HepG2 (cell line): ENCODE results near the gene TPO.

ENCODE experiments used
- NR2F6 ChIP-seq, 2 experiments: IDR thresholded peaks; 2 replicates each; pipeline ENCODE4 v1.6.1; 2016; ENCODE audit warnings: antibody characterized with exemption in 1 of 2, mild to moderate bottlenecking in 1 of 2
- PHF8 ChIP-seq: sonication (generic); formaldehyde crosslinking; IDR thresholded peaks from 2 replicates; pipeline ENCODE4 v1.5.0; 2020; ENCODE audit warnings: missing genetic modification reagents
- POLR2A ChIP-seq, 2 experiments: IDR thresholded peaks; 2 replicates each; pipeline ENCODE4 v1.6.1; 2011; ENCODE audit warnings: low read depth in 2 of 2, low read length in 2 of 2, mild to moderate bottlenecking in 1 of 2, moderate library complexity in 1 of 2; ENCODE audit not compliant: insufficient read depth in 1 of 2
- SIN3A ChIP-seq: IDR thresholded peaks from 2 replicates; pipeline ENCODE4 v1.6.1; 2011; ENCODE audit warnings: low read depth, mild to moderate bottlenecking, control low read depth, low read length, borderline replicate concordance
- YY1 ChIP-seq: IDR thresholded peaks from 2 replicates; pipeline ENCODE4 v1.6.1; 2011; ENCODE audit warnings: low read length, low read depth, moderate library complexity, mild to moderate bottlenecking; ENCODE audit not compliant: insufficient read depth, insufficient replicate concordance
- ZFX ChIP-seq: sonication (generic); formaldehyde crosslinking; IDR thresholded peaks from 2 replicates; pipeline ENCODE4 v1.4.0; 2020; ENCODE audit warnings: mild to moderate bottlenecking, low read depth, missing genetic modification reagents, moderate library complexity
- ZMAT3 ChIP-seq: sonication (generic); formaldehyde crosslinking; conservative IDR thresholded peaks from 2 replicates; pipeline ENCODE4 v1.7.0; 2021; ENCODE audit warnings: missing genetic modification reagents
- TF ChIP-seq, protein P1 (sequence below): sonication (generic); formaldehyde crosslinking; IDR thresholded peaks from 2 replicates; pipeline ENCODE4 v1.5.0; 2020; ENCODE audit warnings: mild to moderate bottlenecking, missing genetic modification reagents, moderate library complexity
- TF ChIP-seq, protein P2 (sequence below): sonication (generic); formaldehyde crosslinking; IDR thresholded peaks from 2 replicates; pipeline ENCODE4 v1.9.0; 2022; ENCODE audit warnings: missing genetic modification reagents, mild to moderate bottlenecking, borderline replicate concordance
- TF ChIP-seq, protein P3 (sequence below): sonication (generic); formaldehyde crosslinking; IDR thresholded peaks from 2 replicates; pipeline ENCODE4 v1.5.0; 2020; ENCODE audit warnings: mild to moderate bottlenecking, missing genetic modification reagents

DNA sequence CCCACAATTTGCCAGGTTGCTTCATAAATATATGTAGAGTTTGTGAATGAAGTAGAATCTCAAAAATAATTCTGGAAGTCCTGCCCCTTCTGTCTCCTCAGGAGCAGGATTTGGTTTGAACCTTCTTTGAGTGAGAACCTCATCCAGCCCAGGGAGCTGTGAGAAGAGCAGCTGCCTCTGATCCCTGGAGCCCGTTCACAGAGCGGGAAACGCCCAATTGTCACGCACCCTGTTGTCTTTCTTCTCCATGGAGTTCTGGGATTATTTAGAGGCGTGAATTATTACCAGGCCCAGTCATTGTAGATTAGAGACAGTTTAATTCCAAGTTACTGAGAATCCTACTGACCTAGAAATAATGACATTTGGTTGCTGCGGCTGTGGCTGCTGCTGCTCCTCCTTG lies 66.1 kb downstream of the TPO start:
- no peak for TF ChIP-seq POLR2A (IDR thresholded peaks at IDR 0.05; ENCODE audit: insufficient read depth in 1 of 2, low read depth in 2 of 2, low read length in 2 of 2)
- no peak for TF ChIP-seq NR2F6 (IDR thresholded peaks at IDR 0.05)
- no peak for TF ChIP-seq NR2F6 (CRISPR knock-in tag; IDR thresholded peaks at IDR 0.05)
- TF ChIP-seq, protein P1, sequence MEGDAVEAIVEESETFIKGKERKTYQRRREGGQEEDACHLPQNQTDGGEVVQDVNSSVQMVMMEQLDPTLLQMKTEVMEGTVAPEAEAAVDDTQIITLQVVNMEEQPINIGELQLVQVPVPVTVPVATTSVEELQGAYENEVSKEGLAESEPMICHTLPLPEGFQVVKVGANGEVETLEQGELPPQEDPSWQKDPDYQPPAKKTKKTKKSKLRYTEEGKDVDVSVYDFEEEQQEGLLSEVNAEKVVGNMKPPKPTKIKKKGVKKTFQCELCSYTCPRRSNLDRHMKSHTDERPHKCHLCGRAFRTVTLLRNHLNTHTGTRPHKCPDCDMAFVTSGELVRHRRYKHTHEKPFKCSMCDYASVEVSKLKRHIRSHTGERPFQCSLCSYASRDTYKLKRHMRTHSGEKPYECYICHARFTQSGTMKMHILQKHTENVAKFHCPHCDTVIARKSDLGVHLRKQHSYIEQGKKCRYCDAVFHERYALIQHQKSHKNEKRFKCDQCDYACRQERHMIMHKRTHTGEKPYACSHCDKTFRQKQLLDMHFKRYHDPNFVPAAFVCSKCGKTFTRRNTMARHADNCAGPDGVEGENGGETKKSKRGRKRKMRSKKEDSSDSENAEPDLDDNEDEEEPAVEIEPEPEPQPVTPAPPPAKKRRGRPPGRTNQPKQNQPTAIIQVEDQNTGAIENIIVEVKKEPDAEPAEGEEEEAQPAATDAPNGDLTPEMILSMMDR (CRISPR knock-in tag): no peak
- no peak for TF ChIP-seq SIN3A
- TF ChIP-seq YY1: no peak
- no peak for TF ChIP-seq ZMAT3 (CRISPR knock-in tag)
- TF ChIP-seq PHF8 (CRISPR knock-in tag): no peak
- no peak for TF ChIP-seq ZFX (CRISPR knock-in tag)
- TF ChIP-seq, protein P2, sequence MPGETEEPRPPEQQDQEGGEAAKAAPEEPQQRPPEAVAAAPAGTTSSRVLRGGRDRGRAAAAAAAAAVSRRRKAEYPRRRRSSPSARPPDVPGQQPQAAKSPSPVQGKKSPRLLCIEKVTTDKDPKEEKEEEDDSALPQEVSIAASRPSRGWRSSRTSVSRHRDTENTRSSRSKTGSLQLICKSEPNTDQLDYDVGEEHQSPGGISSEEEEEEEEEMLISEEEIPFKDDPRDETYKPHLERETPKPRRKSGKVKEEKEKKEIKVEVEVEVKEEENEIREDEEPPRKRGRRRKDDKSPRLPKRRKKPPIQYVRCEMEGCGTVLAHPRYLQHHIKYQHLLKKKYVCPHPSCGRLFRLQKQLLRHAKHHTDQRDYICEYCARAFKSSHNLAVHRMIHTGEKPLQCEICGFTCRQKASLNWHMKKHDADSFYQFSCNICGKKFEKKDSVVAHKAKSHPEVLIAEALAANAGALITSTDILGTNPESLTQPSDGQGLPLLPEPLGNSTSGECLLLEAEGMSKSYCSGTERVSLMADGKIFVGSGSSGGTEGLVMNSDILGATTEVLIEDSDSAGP (CRISPR knock-in tag): no peak
- TF ChIP-seq, protein P3, sequence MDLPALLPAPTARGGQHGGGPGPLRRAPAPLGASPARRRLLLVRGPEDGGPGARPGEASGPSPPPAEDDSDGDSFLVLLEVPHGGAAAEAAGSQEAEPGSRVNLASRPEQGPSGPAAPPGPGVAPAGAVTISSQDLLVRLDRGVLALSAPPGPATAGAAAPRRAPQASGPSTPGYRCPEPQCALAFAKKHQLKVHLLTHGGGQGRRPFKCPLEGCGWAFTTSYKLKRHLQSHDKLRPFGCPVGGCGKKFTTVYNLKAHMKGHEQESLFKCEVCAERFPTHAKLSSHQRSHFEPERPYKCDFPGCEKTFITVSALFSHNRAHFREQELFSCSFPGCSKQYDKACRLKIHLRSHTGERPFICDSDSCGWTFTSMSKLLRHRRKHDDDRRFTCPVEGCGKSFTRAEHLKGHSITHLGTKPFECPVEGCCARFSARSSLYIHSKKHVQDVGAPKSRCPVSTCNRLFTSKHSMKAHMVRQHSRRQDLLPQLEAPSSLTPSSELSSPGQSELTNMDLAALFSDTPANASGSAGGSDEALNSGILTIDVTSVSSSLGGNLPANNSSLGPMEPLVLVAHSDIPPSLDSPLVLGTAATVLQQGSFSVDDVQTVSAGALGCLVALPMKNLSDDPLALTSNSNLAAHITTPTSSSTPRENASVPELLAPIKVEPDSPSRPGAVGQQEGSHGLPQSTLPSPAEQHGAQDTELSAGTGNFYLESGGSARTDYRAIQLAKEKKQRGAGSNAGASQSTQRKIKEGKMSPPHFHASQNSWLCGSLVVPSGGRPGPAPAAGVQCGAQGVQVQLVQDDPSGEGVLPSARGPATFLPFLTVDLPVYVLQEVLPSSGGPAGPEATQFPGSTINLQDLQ: no peak
